Measurements from ENCODE around the gene TARBP1.
A peak's percentile ranks its signal among the peaks of the same experiment; 100 is the strongest.

TARBP1 gene

DNA sequence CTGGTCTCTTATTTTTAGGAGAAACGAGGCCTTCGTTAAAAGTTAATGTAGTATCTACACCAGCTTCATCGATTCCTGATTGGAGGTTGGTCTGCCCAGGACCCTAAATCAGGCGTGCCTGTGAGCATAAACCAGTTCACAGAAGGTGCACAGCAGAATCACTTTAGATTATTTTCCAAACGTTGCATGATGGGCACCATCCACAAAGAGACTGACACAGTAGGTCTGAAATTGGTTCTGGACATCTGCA is 256 bp upstream of the TARBP1 start:
- Histone ChIP-seq H4K20me1 (ENCODE audit: insufficient read depth, low read length) (no peaks in the 10 kb centered on the region), H3K27ac (ENCODE audit: low read depth, low read length, poor library complexity, severe bottlenecking) (no peak overlapping the region), H3K4me1 (ENCODE audit: insufficient read depth, low read length, severe bottlenecking) (peaks cover 43% of the 10 kb centered on the region), H3K36me3 (ENCODE audit: insufficient read depth, low read length) (no peaks in the 10 kb centered on the region), H3K9me2 (ENCODE audit: low read depth, low read length) (no peaks in the 10 kb centered on the region), H3K9ac (ENCODE audit: low read length) (peak overlapping the region; percentile 82; the same call in 1 of the 2 replicates), H3K9me3 (ENCODE audit: low read length) (no peaks in the 10 kb centered on the region), H3K4me2 (ENCODE audit: low read length) (peak overlapping the region; percentile 71), H3K79me2 (ENCODE audit: insufficient read depth, low read length) (peaks cover 9% of the 10 kb centered on the region), H3K27me3 (ENCODE audit: insufficient read depth, low read length) (no peaks in the 10 kb centered on the region), H2AFZ (ENCODE audit: low read length) (peak overlapping the region; percentile 85; the same call in 1 of the 2 replicates), H3K4me3 (ENCODE audit: low read depth, low read length, poor library complexity, severe bottlenecking) (peak overlapping the region; percentile 79), H3F3A (ENCODE audit: insufficient read depth, low read length) (0 out of 2 replicates have a peak, but pooled peaks cover 6% of the 10 kb centered on the region)
- TF ChIP-seq, protein P1, sequence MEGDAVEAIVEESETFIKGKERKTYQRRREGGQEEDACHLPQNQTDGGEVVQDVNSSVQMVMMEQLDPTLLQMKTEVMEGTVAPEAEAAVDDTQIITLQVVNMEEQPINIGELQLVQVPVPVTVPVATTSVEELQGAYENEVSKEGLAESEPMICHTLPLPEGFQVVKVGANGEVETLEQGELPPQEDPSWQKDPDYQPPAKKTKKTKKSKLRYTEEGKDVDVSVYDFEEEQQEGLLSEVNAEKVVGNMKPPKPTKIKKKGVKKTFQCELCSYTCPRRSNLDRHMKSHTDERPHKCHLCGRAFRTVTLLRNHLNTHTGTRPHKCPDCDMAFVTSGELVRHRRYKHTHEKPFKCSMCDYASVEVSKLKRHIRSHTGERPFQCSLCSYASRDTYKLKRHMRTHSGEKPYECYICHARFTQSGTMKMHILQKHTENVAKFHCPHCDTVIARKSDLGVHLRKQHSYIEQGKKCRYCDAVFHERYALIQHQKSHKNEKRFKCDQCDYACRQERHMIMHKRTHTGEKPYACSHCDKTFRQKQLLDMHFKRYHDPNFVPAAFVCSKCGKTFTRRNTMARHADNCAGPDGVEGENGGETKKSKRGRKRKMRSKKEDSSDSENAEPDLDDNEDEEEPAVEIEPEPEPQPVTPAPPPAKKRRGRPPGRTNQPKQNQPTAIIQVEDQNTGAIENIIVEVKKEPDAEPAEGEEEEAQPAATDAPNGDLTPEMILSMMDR (IDR thresholded peaks at IDR 0.05; ENCODE audit: low read length): no peak
- TF ChIP-seq EZH2 (IDR thresholded peaks at IDR 0.05; ENCODE audit: borderline replicate concordance, low read length): no peak

DNA sequence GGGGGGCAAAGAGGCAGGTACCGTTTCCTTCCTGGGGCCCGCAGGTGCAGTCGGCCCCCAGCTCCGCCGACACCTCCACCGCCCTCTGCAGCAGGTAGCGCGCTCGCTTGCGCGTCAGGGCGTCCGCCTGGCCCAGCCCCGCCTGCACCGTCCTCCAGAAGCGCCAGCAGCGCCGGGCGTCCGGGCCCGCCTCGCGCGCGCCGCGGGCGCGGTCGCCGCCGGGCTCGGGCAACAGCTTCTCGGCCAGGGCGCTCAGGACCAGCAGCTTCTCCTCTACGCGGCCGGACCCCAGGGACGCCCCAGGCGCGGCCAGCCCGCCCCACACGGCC is 863 bp downstream of the TARBP1 start:
- Histone ChIP-seq H3K36me3 (ENCODE audit: insufficient read depth, low read length) (no peaks in the 10 kb centered on the region), H3K4me3 (ENCODE audit: low read depth, low read length, poor library complexity, severe bottlenecking) (peak overlapping the region; percentile 79), H3K79me2 (ENCODE audit: insufficient read depth, low read length) (peaks cover 9% of the 10 kb centered on the region), H3K9ac (ENCODE audit: low read length) (peak overlapping the region; percentile 77), H3K4me2 (ENCODE audit: low read length) (peak overlapping the region; percentile 83), H3K27me3 (ENCODE audit: insufficient read depth, low read length) (no peaks in the 10 kb centered on the region), H3K27ac (ENCODE audit: low read depth, low read length, poor library complexity, severe bottlenecking) (peak overlapping the region; percentile 58), H3K4me1 (ENCODE audit: insufficient read depth, low read length, severe bottlenecking) (peaks cover 48% of the 10 kb centered on the region), H3K9me3 (ENCODE audit: low read length) (no peaks in the 10 kb centered on the region), H3K9me2 (ENCODE audit: low read depth, low read length) (no peaks in the 10 kb centered on the region), H2AFZ (ENCODE audit: low read length) (no peak overlapping the region), H3F3A (ENCODE audit: insufficient read depth, low read length) (0 out of 2 replicates have a peak, but pooled peaks cover 6% of the 10 kb centered on the region), H4K20me1 (ENCODE audit: insufficient read depth, low read length) (no peaks in the 10 kb centered on the region)
- no peak for TF ChIP-seq EZH2 (IDR thresholded peaks at IDR 0.05; ENCODE audit: borderline replicate concordance, low read length)
- TF ChIP-seq, protein P1 (IDR thresholded peaks at IDR 0.05; ENCODE audit: low read length): no peak

DNA sequence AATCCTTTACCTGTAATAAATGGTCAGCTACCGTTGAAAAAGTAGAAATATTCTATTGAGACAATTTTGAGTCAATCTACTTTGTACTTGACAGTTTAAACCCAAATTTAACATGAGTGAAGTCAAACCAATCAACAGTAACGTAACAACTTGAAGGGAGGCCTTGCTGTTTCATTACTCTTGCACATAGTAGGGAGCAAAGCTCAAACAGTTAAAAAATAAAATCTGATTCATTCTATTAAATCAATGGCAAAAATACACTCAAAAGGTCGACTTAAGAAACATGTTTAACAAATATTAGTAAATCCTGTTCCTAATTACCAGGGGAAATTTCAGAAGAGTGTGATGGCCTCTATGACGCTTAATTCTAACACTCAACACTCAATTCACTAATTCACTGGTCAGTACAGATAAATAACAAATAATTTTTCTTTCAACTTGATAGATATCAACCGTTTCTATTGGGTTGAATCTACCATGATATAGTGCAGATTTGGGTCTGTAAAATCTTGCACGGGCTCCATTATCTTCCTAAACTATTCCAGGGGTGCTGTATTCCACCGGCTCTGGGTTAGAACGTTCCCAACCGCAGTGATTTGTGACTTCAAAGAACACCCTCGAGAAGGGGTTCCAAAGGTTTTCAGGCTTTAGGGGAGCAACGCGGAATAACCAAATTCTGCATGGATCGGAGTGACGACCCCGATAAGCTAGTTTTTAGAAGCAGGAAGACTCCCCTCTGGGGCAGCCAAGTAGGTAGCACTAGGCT is 1.4 kb downstream of the TARBP1 start:
- peak overlapping the region; percentile 47 for H3K27ac ChIP-seq (ENCODE audit: low read depth, low read length, poor library complexity, severe bottlenecking)
- peak overlapping the region; percentile 79 for H3K4me3 ChIP-seq (ENCODE audit: low read depth, low read length, poor library complexity, severe bottlenecking)
- no peaks in the 10 kb centered on the region for H4K20me1 ChIP-seq (ENCODE audit: insufficient read depth, low read length)
- peak overlapping the region; percentile 77 for H3K9ac ChIP-seq (ENCODE audit: low read length)
- peak overlapping the region; percentile 83 for H3K4me2 ChIP-seq (ENCODE audit: low read length)
- H3K79me2 ChIP-seq (ENCODE audit: insufficient read depth, low read length): peaks cover 9% of the 10 kb centered on the region
- H3K4me1 ChIP-seq (ENCODE audit: insufficient read depth, low read length, severe bottlenecking): peaks cover 54% of the 10 kb centered on the region
- no peaks in the 10 kb centered on the region for H3K9me2 ChIP-seq (ENCODE audit: low read depth, low read length)
- H3K36me3 ChIP-seq (ENCODE audit: insufficient read depth, low read length): no peaks in the 10 kb centered on the region
- no peaks in the 10 kb centered on the region for H3K27me3 ChIP-seq (ENCODE audit: insufficient read depth, low read length)
- H3F3A ChIP-seq (ENCODE audit: insufficient read depth, low read length): 0 out of 2 replicates have a peak, but pooled peaks cover 6% of the 10 kb centered on the region
- TF ChIP-seq, protein P1 (IDR thresholded peaks at IDR 0.05; ENCODE audit: low read length): no peak
- TF ChIP-seq EZH2 (IDR thresholded peaks at IDR 0.05; ENCODE audit: borderline replicate concordance, low read length): no peak
- no peaks in the 10 kb centered on the region for H3K9me3 ChIP-seq (ENCODE audit: low read length)
- no peak overlapping the region for H2AFZ ChIP-seq (ENCODE audit: low read length)
